Neural cell (in vitro differentiated cells): Measurements from ENCODE around the gene LSM14B. TPM values are rescaled to one million over a fixed set of nuclear protein-coding genes. Genes with fewer than 3 reads are reported as not detected.

Experiments
- H2AFZ ChIP-seq: fragments of 200-600, 300-800 bp; sonication (generic), shearing (Covaris generic); 2 replicates; pipeline ENCODE4 v1.6.0; 2014; ENCODE audit warnings: low read depth, mild to moderate bottlenecking, antibody characterized with exemption, low read length, moderate library complexity
- H3F3A ChIP-seq: fragments of 200-600 bp; shearing (Covaris generic); 2 replicates; pipeline ENCODE4 v1.6.1; 2016; ENCODE audit warnings: mild to moderate bottlenecking, moderate library complexity, mixed read lengths, antibody characterized with exemption, low read length; ENCODE audit not compliant: insufficient read depth, poor library complexity, severe bottlenecking
- H3K27ac ChIP-seq: fragments of 200-600, 300-800 bp; sonication (generic), shearing (Covaris generic); 2 replicates; pipeline ENCODE4 v1.5.1; 2014; ENCODE audit warnings: mild to moderate bottlenecking, low read length, moderate library complexity
- H3K27me3 ChIP-seq: fragments of 300-800, 200-600 bp; sonication (generic), shearing (Covaris generic); 2 replicates; pipeline ENCODE4 v1.6.0; 2014; ENCODE audit warnings: mild to moderate bottlenecking, low read depth, low read length, moderate library complexity; ENCODE audit not compliant: insufficient read depth
- H3K36me3 ChIP-seq: fragments of 300-800, 200-600 bp; sonication (generic), shearing (Covaris generic); 2 replicates; pipeline ENCODE4 v1.5.1; 2014; ENCODE audit warnings: mild to moderate bottlenecking, antibody characterized with exemption, low read length, moderate library complexity; ENCODE audit not compliant: insufficient read depth
- H3K4me2 ChIP-seq: fragments of 300-800, 200-600 bp; sonication (generic), shearing (Covaris generic); 2 replicates; pipeline ENCODE4 v1.6.0; 2014; ENCODE audit warnings: mild to moderate bottlenecking, low read length
- H3K4me3 ChIP-seq: fragments of 300-800, 200-600 bp; sonication (generic), shearing (Covaris generic); 2 replicates; pipeline ENCODE4 v1.5.1; 2014; ENCODE audit warnings: mild to moderate bottlenecking, low read length, moderate library complexity
- H3K79me2 ChIP-seq: fragments of 200-600 bp; shearing (Covaris generic); replicated peaks from 2 replicates; pipeline ENCODE4 v1.6.0; 2014; ENCODE audit warnings: mild to moderate bottlenecking, low read length, moderate library complexity; ENCODE audit not compliant: insufficient read depth
- H3K9ac ChIP-seq: fragments of 300-800, 200-600 bp; sonication (generic), shearing (Covaris generic); 2 replicates; pipeline ENCODE4 v1.6.1; 2016; ENCODE audit warnings: mild to moderate bottlenecking, low read length, mixed read lengths
- H3K9me2 ChIP-seq: fragments of 200-600 bp; shearing (Covaris generic); 2 replicates; pipeline ENCODE4 v1.6.1; 2016; ENCODE audit warnings: mild to moderate bottlenecking, low read length, mixed read lengths; ENCODE audit not compliant: insufficient read depth
- H3K9me3 ChIP-seq: fragments of 200-600, 300-800 bp; sonication (generic), shearing (Covaris generic); 2 replicates; pipeline ENCODE4 v1.6.1; 2016; ENCODE audit warnings: mild to moderate bottlenecking, mixed run types, low read length, moderate library complexity, mixed read lengths
- H4K20me1 ChIP-seq: fragments of 200-600 bp; shearing (Covaris generic); 2 replicates; pipeline ENCODE4 v1.6.1; 2016; ENCODE audit warnings: mild to moderate bottlenecking, mixed run types; ENCODE audit not compliant: insufficient read depth
- EP300 ChIP-seq: fragments of 450-650 bp; conservative IDR thresholded peaks from 2 replicates; pipeline ENCODE4 v1.6.1; 2014; ENCODE audit warnings: antibody characterized with exemption, mild to moderate bottlenecking, moderate library complexity; ENCODE audit not compliant: poor library complexity, severe bottlenecking
- EZH2 ChIP-seq: fragments of 200-600, 300-800 bp; shearing (Covaris generic), sonication (generic); IDR thresholded peaks from 2 replicates; pipeline ENCODE4 v1.6.1; 2014; ENCODE audit warnings: antibody characterized with exemption, low read length, borderline replicate concordance, mild to moderate bottlenecking; ENCODE audit not compliant: insufficient read depth, poor library complexity, severe bottlenecking
- MXI1 ChIP-seq: fragments of 450-650 bp; conservative IDR thresholded peaks from 2 replicates; pipeline ENCODE4 v1.6.1; 2014; ENCODE audit warnings: antibody characterized with exemption, mild to moderate bottlenecking; ENCODE audit not compliant: poor library complexity, severe bottlenecking
- POLR2AphosphoS5 ChIP-seq: IDR thresholded peaks from 2 replicates; pipeline ENCODE4 v1.6.1; 2012
- RAD21 ChIP-seq: fragments of 450-650 bp; conservative IDR thresholded peaks from 2 replicates; pipeline ENCODE4 v1.6.1; 2014; ENCODE audit warnings: antibody characterized with exemption, mild to moderate bottlenecking, moderate library complexity
- REST ChIP-seq: IDR thresholded peaks from 2 replicates; pipeline ENCODE4 v1.6.1; 2012; ENCODE audit warnings: borderline replicate concordance
- SMC3 ChIP-seq: fragments of 450-650 bp; conservative IDR thresholded peaks from 2 replicates; pipeline ENCODE4 v1.6.1; 2014; ENCODE audit warnings: antibody characterized with exemption, mild to moderate bottlenecking, moderate library complexity; ENCODE audit not compliant: poor library complexity
- TAF1 ChIP-seq: IDR thresholded peaks from 2 replicates; pipeline ENCODE4 v1.6.1; 2012; ENCODE audit warnings: low read depth
- polyA plus RNA-seq: library from polyadenylated mRNA; depleted of rRNA; stranded (reverse); fragments of >200 nt; gene quantifications from 2 replicates; pipeline ENCODE4 v1.2.3, GENCODE V29; 2014
- TF ChIP-seq, protein P1 (sequence below): fragments of 450-650 bp; IDR thresholded peaks from 2 replicates; pipeline ENCODE4 v1.5.1; 2014; ENCODE audit warnings: antibody characterized with exemption, mild to moderate bottlenecking, moderate library complexity; ENCODE audit not compliant: poor library complexity, severe bottlenecking

The LSM14B gene
- polyA plus RNA-seq, 1 donor from 2014 or later: 213 TPM

- Histone ChIP-seq H3K79me2 (peaks cover 70% of the 10 kb centered on the region), H3K27ac (no peak overlapping the region), H3K9me3 (no peaks in the 10 kb centered on the region), H3K4me2 (no peak overlapping the region), H2AFZ (no peak overlapping the region), H3K9ac (no peak overlapping the region), H4K20me1 (peaks cover 38% of the 10 kb centered on the region), H3K9me2 (no peaks in the 10 kb centered on the region), H3K36me3 (no peaks in the 10 kb centered on the region), H3K27me3 (no peaks in the 10 kb centered on the region), H3F3A (no peaks in the 10 kb centered on the region), H3K4me3 (no peak overlapping the region)
- TF ChIP-seq TAF1 (no peak), EP300 (no peak), RAD21 (no peak), REST (no peak), SMC3 (no peak), MXI1 (no peak), POLR2AphosphoS5 (no peak), EZH2 (no peak)
- TF ChIP-seq, protein P1, sequence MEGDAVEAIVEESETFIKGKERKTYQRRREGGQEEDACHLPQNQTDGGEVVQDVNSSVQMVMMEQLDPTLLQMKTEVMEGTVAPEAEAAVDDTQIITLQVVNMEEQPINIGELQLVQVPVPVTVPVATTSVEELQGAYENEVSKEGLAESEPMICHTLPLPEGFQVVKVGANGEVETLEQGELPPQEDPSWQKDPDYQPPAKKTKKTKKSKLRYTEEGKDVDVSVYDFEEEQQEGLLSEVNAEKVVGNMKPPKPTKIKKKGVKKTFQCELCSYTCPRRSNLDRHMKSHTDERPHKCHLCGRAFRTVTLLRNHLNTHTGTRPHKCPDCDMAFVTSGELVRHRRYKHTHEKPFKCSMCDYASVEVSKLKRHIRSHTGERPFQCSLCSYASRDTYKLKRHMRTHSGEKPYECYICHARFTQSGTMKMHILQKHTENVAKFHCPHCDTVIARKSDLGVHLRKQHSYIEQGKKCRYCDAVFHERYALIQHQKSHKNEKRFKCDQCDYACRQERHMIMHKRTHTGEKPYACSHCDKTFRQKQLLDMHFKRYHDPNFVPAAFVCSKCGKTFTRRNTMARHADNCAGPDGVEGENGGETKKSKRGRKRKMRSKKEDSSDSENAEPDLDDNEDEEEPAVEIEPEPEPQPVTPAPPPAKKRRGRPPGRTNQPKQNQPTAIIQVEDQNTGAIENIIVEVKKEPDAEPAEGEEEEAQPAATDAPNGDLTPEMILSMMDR: no peak
Measured at GRCh38 chr20:62151225-62151624, 28.9 kb downstream of the LSM14B start.

DNA sequence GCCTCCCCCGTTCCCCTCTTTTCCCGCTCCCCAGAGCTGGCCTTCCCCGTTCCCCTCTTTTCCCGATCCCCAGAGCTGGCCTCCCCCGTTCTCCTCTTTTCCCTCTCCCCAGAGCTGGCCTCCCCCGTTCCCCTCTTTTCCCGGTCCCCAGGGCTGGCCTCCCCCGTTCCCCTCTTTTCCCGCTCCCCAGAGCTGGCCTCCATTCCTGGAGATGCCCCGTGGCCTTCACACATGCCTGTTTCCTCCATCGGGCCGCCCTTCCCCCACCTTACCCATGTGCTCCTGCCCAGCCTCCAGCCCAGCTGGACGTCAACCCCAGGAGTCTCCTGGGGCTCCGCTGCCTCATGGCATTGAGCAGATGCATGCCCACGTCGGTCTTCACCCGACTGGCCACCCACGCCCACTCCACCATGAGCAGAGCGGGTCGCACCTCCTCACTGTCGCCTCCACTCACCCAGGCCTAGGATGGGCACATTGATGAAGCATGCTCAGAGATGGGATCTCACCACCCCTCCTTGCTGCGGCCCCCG, 29.6 kb downstream of the LSM14B start:
- Histone ChIP-seq H3K36me3 (no peaks in the 10 kb centered on the region), H2AFZ (no peak overlapping the region), H3K9ac (no peak overlapping the region), H3K9me3 (no peaks in the 10 kb centered on the region), H3K27ac (no peak overlapping the region), H3K9me2 (no peaks in the 10 kb centered on the region), H3K4me3 (no peak overlapping the region), H3K79me2 (peaks cover 70% of the 10 kb centered on the region), H4K20me1 (peaks cover 41% of the 10 kb centered on the region), H3K27me3 (no peaks in the 10 kb centered on the region), H3K4me2 (no peak overlapping the region), H3F3A (no peaks in the 10 kb centered on the region)
- TF ChIP-seq EZH2 (no peak), REST (no peak), POLR2AphosphoS5 (no peak)
